Pancreas (tissue), 10 donors: ENCODE measurements around the gene ANGEL1. TPM values are rescaled to one million over a fixed set of nuclear protein-coding genes. Genes with fewer than 3 reads are reported as not detected.

Source experiments
- ATAC-seq, 4 donors: fragments of 200-7000 bp; cut with Tn5 transposase; one replicate each; pipeline versions ENCODE4 v1.8.0 to v1.9.1; 2020; ENCODE audit warnings: mild to moderate bottlenecking in 4 of 4, moderate library complexity in 4 of 4
- DNase-seq, 6 donors: peaks; one replicate each; pipeline ENCODE4 v3.0.0-alpha.2; 2020
- FAIRE-seq: peaks from 2 replicates; lab custom pipeline; 2012; peaks lifted over from hg19 to GRCh38; lab: Jason Lieb, UNC
- H3K27ac ChIP-seq, 4 donors: fragments of 200-600 bp; sonication (generic); 1 replicate in 3 of 4; 2 replicates in 1 of 4; pipeline versions ENCODE4 v1.5.0 to v1.8.0; 2020
- H3K27me3 ChIP-seq, 4 donors: fragments of 200-600 bp; one replicate each; pipeline ENCODE4 v1.8.0; 2021
- H3K36me3 ChIP-seq, 3 donors: fragments of 200-600 bp; sonication (generic) in 1 of 3; one replicate each; pipeline versions ENCODE4 v1.5.0 to v1.8.0; 2020 to 2021
- H3K4me1 ChIP-seq, 3 donors: fragments of 200-600 bp; one replicate each; pipeline ENCODE4 v1.8.0; 2021
- H3K4me3 ChIP-seq, 4 donors: fragments of 200-600 bp; sonication (generic) in 2 of 4; one replicate each; pipeline versions ENCODE4 v1.5.0 to v1.8.0; 2020 to 2021
- H3K9me3 ChIP-seq, 4 donors: fragments of 200-600 bp; one replicate each; pipeline ENCODE4 v1.8.0; 2021
- CTCF ChIP-seq, 4 donors: fragments of 200-600 bp; sonication (generic) in 3 of 4; IDR thresholded peaks; one replicate each; pipeline versions ENCODE4 v1.5.0 to v1.8.0; 2021; ENCODE audit warnings: antibody characterized with exemption in 4 of 4
- WGBS, 2 donors: extraction: QIAGEN DNeasy Blood & Tissue Kit; methylation state at CpG; one replicate each; pipeline ENCODE4 v1.1.7; 2013; 5-methylcytosine and 5-hydroxymethylcytosine counted together
- intact Hi-C, 3 donors: fragments of 100-400 bp; cut with DNase I; formaldehyde crosslinking; loops; one replicate each; pipeline versions ENCODE4 v1.11.1 to v1.14.2; 2022
- polyA plus RNA-seq, 2 donors: library from polyadenylated mRNA; stranded (reverse); fragments of 200-250 nt; gene quantifications; one replicate each; pipeline ENCODE4 v1.2.3, GENCODE V29; 2013
- total RNA-seq, 6 donors: library from RNA; stranded (reverse); fragmentation: NEBNext Ultra II Directional in 4 of 6; extraction: Animal tissue kit (Norgen Biotek cat#: 25700) in 4 of 6; gene quantifications; one replicate each; pipeline versions ENCODE4 v1.2.1 to v1.2.4, GENCODE V29; 2021 to 2023
- donor health status: healthy with polysubstance abuse.
- donor health status: DM: no; HTN: no; CAD: no; lungs with moderate emphysema.
- donor health status: DM: no; HTN: no; CAD: no.
- donor health status: control.
- donor health status: control.
- donor health status: Bipolar disorder and iron deficiency.
- donor health status: DM: yes; HTN: yes; CAD: no.
- donor health status: DM: no; HTN: no; CAD: no.
- donor health status: DM: no; HTN: no; CAD: no.
- donor health status: DM: yes; HTN: yes; CAD: no.

The ANGEL1 gene
- total and polyA plus RNA-seq, 8 donors = 25.8 to 40.1 (median 30.5) TPM

- intact Hi-C loops = no loop called here
- H3K4me3 ChIP-seq = no peak overlapping the region
- H3K36me3 ChIP-seq = no peaks in the 10 kb centered on the region
- no peak for TF ChIP-seq CTCF (IDR thresholded peaks at IDR 0.05)
- no peaks in the 10 kb centered on the region for H3K4me1 ChIP-seq
- no peak for ATAC-seq
- no peak overlapping the region for H3K27ac ChIP-seq
- WGBS, 2 donors = 72 to 81% methylated on average over 7 of the region's 7 CpGs
- H3K27me3 ChIP-seq = no peaks in the 10 kb centered on the region
- no peaks in the 10 kb centered on the region for H3K9me3 ChIP-seq
- FAIRE-seq = no peak
- DNase-seq = no peak
Measured at GRCh38 chr14:76754586-76754985, 58.1 kb downstream of the ANGEL1 start.

GRCh38 chr14:76753541-76754198 is 59.0 kb downstream of the ANGEL1 start:
- H3K4me1 ChIP-seq = no peaks in the 10 kb centered on the region
- FAIRE-seq (no peak), ATAC-seq (no peak), DNase-seq (no peak)
- 71 to 74% methylated on average over 7 of the region's 7 CpGs for WGBS, 2 donors
- no peak overlapping the region for H3K4me3 ChIP-seq
- H3K36me3 ChIP-seq = no peaks in the 10 kb centered on the region
- H3K9me3 ChIP-seq = no peaks in the 10 kb centered on the region
- H3K27ac ChIP-seq = no peak overlapping the region
- intact Hi-C loops = no loop called here
- TF ChIP-seq CTCF (IDR thresholded peaks at IDR 0.05) = no peak
- no peaks in the 10 kb centered on the region for H3K27me3 ChIP-seq

- Histone ChIP-seq H3K36me3 (no peaks in the 10 kb centered on the region), H3K27me3 (no peaks in the 10 kb centered on the region), H3K4me3 (no peak overlapping the region), H3K27ac (no peak overlapping the region), H3K4me1 (no peaks in the 10 kb centered on the region), H3K9me3 (no peaks in the 10 kb centered on the region)
- 47 to 48% methylated on average over 6 of the region's 6 CpGs for WGBS, 2 donors
- TF ChIP-seq CTCF (IDR thresholded peaks at IDR 0.05) = no peak
- intact Hi-C loops = no loop called here
- no peak for FAIRE-seq
- no peak for ATAC-seq
- DNase-seq = peak in 1 of 6 donors; percentile 10
Measured at GRCh38 chr14:76752744-76753143, 59.9 kb downstream of the ANGEL1 start.

- no peak for DNase-seq
- Histone ChIP-seq H3K9me3 (no peaks in the 10 kb centered on the region), H3K36me3 (no peaks in the 10 kb centered on the region), H3K4me1 (no peaks in the 10 kb centered on the region), H3K27ac (no peak overlapping the region), H3K27me3 (no peaks in the 10 kb centered on the region), H3K4me3 (no peak overlapping the region)
- FAIRE-seq = no peak
- WGBS, 2 donors = 76 to 85% methylated on average over 7 of the region's 7 CpGs
- no peak for TF ChIP-seq CTCF (IDR thresholded peaks at IDR 0.05)
- ATAC-seq = peak in 1 of 4 donors; percentile 72
- intact Hi-C loops = no loop called here
Measured at GRCh38 chr14:76742966-76743365, 69.7 kb downstream of the ANGEL1 start.

- Histone ChIP-seq H3K27ac (no peak overlapping the region), H3K36me3 (no peaks in the 10 kb centered on the region), H3K4me1 (no peaks in the 10 kb centered on the region), H3K9me3 (no peaks in the 10 kb centered on the region), H3K4me3 (no peak overlapping the region), H3K27me3 (no peaks in the 10 kb centered on the region)
- WGBS, 2 donors = 74 to 77% methylated on average over 6 of the region's 6 CpGs
- DNase-seq (no peak), ATAC-seq (no peak), FAIRE-seq (no peak)
- TF ChIP-seq CTCF (IDR thresholded peaks at IDR 0.05) = no peak
- intact Hi-C loops = no loop called here
Measured at GRCh38 chr14:76742185-76742584, 70.5 kb downstream of the ANGEL1 start.
